ENCODE results near the gene RAB40C.

- no peak for TF ChIP-seq CTCF (IDR thresholded peaks at IDR 0.05; ENCODE audit: borderline replicate concordance, extremely low read depth, low read length, poor library complexity, severe bottlenecking)
- no peak for TF ChIP-seq EZH2 (IDR thresholded peaks at IDR 0.05; ENCODE audit: borderline replicate concordance, low read depth, low read length, severe bottlenecking)
Measured at GRCh38 chr16:580946-581498, 8.8 kb upstream of the RAB40C start.

Data from DND-41 (cell line).